NT2/D1 (cell line): ENCODE data around the gene HLA-DMB.
"Not testable (repeated sequence)": the region's sequence is repeated elsewhere in the genome, so short reads cannot be mapped to it uniquely, and the experiment has no call there.

Experiments used
- DNase-seq: peaks from one replicate; pipeline ENCODE4 v3.0.0-alpha.2; 2011; ENCODE audit warnings: low read depth, low spot score
- H3K27me3 ChIP-seq: 2 replicates; pipeline ENCODE4 v1.6.0; 2011; ENCODE audit warnings: mild to moderate bottlenecking; ENCODE audit not compliant: insufficient read length, insufficient read depth
- H3K36me3 ChIP-seq: 2 replicates; pipeline ENCODE4 v1.6.1; 2011; ENCODE audit warnings: mild to moderate bottlenecking, low read length, mixed read lengths; ENCODE audit not compliant: insufficient read depth, insufficient read length
- H3K4me1 ChIP-seq: 2 replicates; pipeline ENCODE4 v1.5.1; 2011; ENCODE audit not compliant: insufficient read depth, insufficient read length
- H3K4me3 ChIP-seq: 2 replicates; pipeline ENCODE4 v1.5.1; 2011; ENCODE audit warnings: low read depth; ENCODE audit not compliant: insufficient read length
- H3K9ac ChIP-seq: 2 replicates; pipeline ENCODE4 v1.6.0; 2011; ENCODE audit warnings: low read depth; ENCODE audit not compliant: insufficient read length
- H3K9me3 ChIP-seq: 2 replicates; pipeline ENCODE4 v1.5.1; 2011; ENCODE audit warnings: mild to moderate bottlenecking, low read length; ENCODE audit not compliant: insufficient read depth
- SUZ12 ChIP-seq: IDR thresholded peaks from 2 replicates; pipeline ENCODE4 v1.6.1; 2011; ENCODE audit not compliant: insufficient read length, insufficient read depth; ENCODE audit errors: extremely low read depth
- YY1 ChIP-seq: IDR thresholded peaks from 2 replicates; pipeline ENCODE4 v1.6.1; 2011; ENCODE audit not compliant: insufficient read length, insufficient read depth
- ZNF274 ChIP-seq: IDR thresholded peaks from 2 replicates; pipeline ENCODE4 v1.6.1; 2011; ENCODE audit warnings: mild to moderate bottlenecking, low read depth, low read length

The HLA-DMB gene

GRCh38 chr6:32945953-32946352 is 5.1 kb upstream of the HLA-DMB start:
- no peak overlapping the region for H3K9ac ChIP-seq
- no peak overlapping the region for H3K4me3 ChIP-seq
- no peaks in the 10 kb centered on the region for H3K4me1 ChIP-seq

GRCh38 chr6:32945108-32945760 is 4.4 kb upstream of the HLA-DMB start:
- DNase-seq: no peak
- Histone ChIP-seq H3K36me3 (no peaks in the 10 kb centered on the region), H3K4me3 (no peak overlapping the region), H3K4me1 (no peaks in the 10 kb centered on the region), H3K9ac (no peak overlapping the region), H3K27me3 (no peaks in the 10 kb centered on the region), H3K9me3 (0 out of 2 replicates have a peak, but pooled peaks cover 5% of the 10 kb centered on the region)
- TF ChIP-seq SUZ12 (no peak), ZNF274 (no peak), YY1 (no peak)

More at GRCh38 chr6:32945953-32946352, 5.1 kb upstream of the HLA-DMB start:
- TF ChIP-seq YY1: no peak
- no peak for TF ChIP-seq SUZ12
- no peak for TF ChIP-seq ZNF274
- no peak for DNase-seq
- H3K27me3 ChIP-seq: no peaks in the 10 kb centered on the region
- H3K9me3 ChIP-seq: 0 out of 2 replicates have a peak, but pooled peaks cover 5% of the 10 kb centered on the region
- no peaks in the 10 kb centered on the region for H3K36me3 ChIP-seq

- no peaks in the 10 kb centered on the region for H3K36me3 ChIP-seq
- H3K9ac ChIP-seq: no peak overlapping the region
- TF ChIP-seq SUZ12 (no peak), YY1 (no peak), ZNF274 (no peak)
- DNase-seq: no peak
- H3K27me3 ChIP-seq: no peaks in the 10 kb centered on the region
- no peaks in the 10 kb centered on the region for H3K4me1 ChIP-seq
- no peak overlapping the region for H3K4me3 ChIP-seq
- 0 out of 2 replicates have a peak, but pooled peaks cover 5% of the 10 kb centered on the region for H3K9me3 ChIP-seq
These were observed 3.2 kb upstream of the HLA-DMB start for GRCh38 chr6:32943864-32944649.

- not testable (repeated sequence) for H3K4me1 ChIP-seq, H3K9ac ChIP-seq, H3K27me3 ChIP-seq, H3K36me3 ChIP-seq, DNase-seq, H3K9me3 ChIP-seq, H3K4me3 ChIP-seq
These were observed 1.8 kb upstream of the HLA-DMB start for GRCh38 chr6:32942555-32943123.

GRCh38 chr6:32941214-32941768 is 463 bp upstream of the HLA-DMB start:
- no peak for DNase-seq
- Histone ChIP-seq H3K9ac (no peak overlapping the region), H3K4me1 (no peaks in the 10 kb centered on the region), H3K27me3 (no peaks in the 10 kb centered on the region), H3K4me3 (no peak overlapping the region), H3K36me3 (peaks cover 3% of the 10 kb centered on the region), H3K9me3 (0 out of 2 replicates have a peak, but pooled peaks cover 5% of the 10 kb centered on the region)
- TF ChIP-seq ZNF274 (no peak), YY1 (no peak), SUZ12 (no peak)

GRCh38 chr6:32938494-32938893 is 2.3 kb downstream of the HLA-DMB start:
- Histone ChIP-seq H3K9me3 (no peaks in the 10 kb centered on the region), H3K27me3 (no peaks in the 10 kb centered on the region), H3K4me3 (no peak overlapping the region), H3K9ac (no peak overlapping the region), H3K4me1 (no peaks in the 10 kb centered on the region), H3K36me3 (peaks cover 3% of the 10 kb centered on the region)
- no peak for DNase-seq
- TF ChIP-seq SUZ12: no peak
- TF ChIP-seq ZNF274: no peak
- no peak for TF ChIP-seq YY1

GRCh38 chr6:32937230-32937633 is 3.6 kb downstream of the HLA-DMB start:
- Histone ChIP-seq H3K36me3 (peaks cover 3% of the 10 kb centered on the region), H3K9ac (no peak overlapping the region), H3K4me3 (no peak overlapping the region), H3K27me3 (no peaks in the 10 kb centered on the region), H3K9me3 (no peaks in the 10 kb centered on the region), H3K4me1 (no peaks in the 10 kb centered on the region)
- no peak for TF ChIP-seq ZNF274
- TF ChIP-seq YY1: no peak
- TF ChIP-seq SUZ12: no peak
- DNase-seq: no peak
